Liver (tissue), 9 donors: ENCODE results near the gene KSR1. TPM values are rescaled to one million over a fixed set of nuclear protein-coding genes. Genes with fewer than 3 reads are reported as not detected.

Experiments used
- DNase-seq: peaks from one replicate; pipeline ENCODE4 v3.0.0-alpha.2; 2017; ENCODE audit warnings: low spot score
- H3K27ac ChIP-seq, 2 donors: one replicate each; pipeline ENCODE4 v1.7.0; 2013; ENCODE audit warnings: inconsistent platforms in 2 of 2, low read length in 2 of 2, control low read depth in 1 of 2, low read depth in 1 of 2, mild to moderate bottlenecking in 1 of 2
- H3K27me3 ChIP-seq, 4 donors: one replicate each; pipeline versions ENCODE4 v1.6.1 to v1.7.0; 2013; ENCODE audit warnings: low read length in 3 of 4, inconsistent platforms in 1 of 4, mild to moderate bottlenecking in 1 of 4, moderate library complexity in 1 of 4; ENCODE audit not compliant: control insufficient read depth in 4 of 4, insufficient read depth in 4 of 4
- H3K36me3 ChIP-seq, 4 donors: one replicate each; pipeline versions ENCODE4 v1.6.1 to v1.7.0; 2013; ENCODE audit warnings: low read length in 3 of 4, mild to moderate bottlenecking in 3 of 4, low read depth in 1 of 4, moderate library complexity in 1 of 4; ENCODE audit not compliant: control insufficient read depth in 4 of 4, insufficient read depth in 3 of 4
- H3K4me1 ChIP-seq, 4 donors: one replicate each; pipeline versions ENCODE4 v1.6.1 to v1.7.0; 2013; ENCODE audit warnings: low read length in 3 of 4, mild to moderate bottlenecking in 3 of 4, moderate library complexity in 1 of 4; ENCODE audit not compliant: control insufficient read depth in 4 of 4, insufficient read depth in 4 of 4
- H3K4me3 ChIP-seq, 3 donors: one replicate each; pipeline versions ENCODE4 v1.6.1 to v1.7.0; 2013; ENCODE audit warnings: low read length in 3 of 3, control low read depth in 1 of 3, low read depth in 1 of 3, mild to moderate bottlenecking in 1 of 3
- H3K9ac ChIP-seq, 2 donors: one replicate each; pipeline ENCODE4 v1.7.0; 2013; ENCODE audit warnings: low read length in 2 of 2, mild to moderate bottlenecking in 2 of 2, moderate library complexity in 2 of 2, control low read depth in 1 of 2, low read depth in 1 of 2
- H3K9me3 ChIP-seq, 4 donors: one replicate each; pipeline versions ENCODE4 v1.6.1 to v1.7.0; 2013; ENCODE audit warnings: low read length in 3 of 4; ENCODE audit not compliant: control insufficient read depth in 4 of 4
- ATF3 ChIP-seq: IDR thresholded peaks from 2 replicates; pipeline ENCODE4 v1.6.1; 2016; ENCODE audit warnings: antibody characterized with exemption
- EGR1 ChIP-seq, 2 donors: IDR thresholded peaks; 2 replicates each; pipeline ENCODE4 v1.6.1; 2016 to 2018; ENCODE audit warnings: antibody characterized with exemption in 2 of 2, low read depth in 2 of 2
- FOXA1 ChIP-seq: IDR thresholded peaks from 2 replicates; pipeline ENCODE4 v1.6.1; 2016; ENCODE audit warnings: antibody characterized with exemption
- FOXA2 ChIP-seq: IDR thresholded peaks from 2 replicates; pipeline ENCODE4 v1.6.1; 2016; ENCODE audit warnings: antibody characterized with exemption
- HNF4A ChIP-seq, 2 donors: conservative IDR thresholded peaks; 2 replicates each; pipeline ENCODE4 v1.6.1; 2016; ENCODE audit warnings: antibody characterized with exemption in 2 of 2, mild to moderate bottlenecking in 2 of 2
- HNF4G ChIP-seq: IDR thresholded peaks from 2 replicates; pipeline ENCODE4 v1.6.1; 2016; ENCODE audit warnings: antibody characterized with exemption
- JUND ChIP-seq, 2 donors: IDR thresholded peaks; 2 replicates each; pipeline ENCODE4 v1.6.1; 2016; ENCODE audit warnings: antibody characterized with exemption in 2 of 2
- MAX ChIP-seq: IDR thresholded peaks from 2 replicates; pipeline ENCODE4 v1.6.1; 2016; ENCODE audit warnings: antibody characterized with exemption
- NR2F2 ChIP-seq: IDR thresholded peaks from 2 replicates; pipeline ENCODE4 v1.6.1; 2016; ENCODE audit warnings: antibody characterized with exemption
- RAD21 ChIP-seq, 2 donors: IDR thresholded peaks; 2 replicates each; pipeline ENCODE4 v1.6.1; 2016; ENCODE audit warnings: antibody characterized with exemption in 2 of 2, mild to moderate bottlenecking in 2 of 2
- REST ChIP-seq: IDR thresholded peaks from 2 replicates; pipeline ENCODE4 v1.6.1; 2016; ENCODE audit warnings: antibody characterized with exemption, mild to moderate bottlenecking
- RXRA ChIP-seq, 2 donors: IDR thresholded peaks; 2 replicates each; pipeline ENCODE4 v1.6.1; 2017 to 2018; ENCODE audit warnings: antibody characterized with exemption in 2 of 2, mild to moderate bottlenecking in 1 of 2
- TAF1 ChIP-seq: conservative IDR thresholded peaks from 2 replicates; pipeline ENCODE4 v1.6.1; 2016; ENCODE audit warnings: antibody characterized with exemption, mild to moderate bottlenecking
- ZBTB33 ChIP-seq: IDR thresholded peaks from 2 replicates; pipeline ENCODE4 v1.6.1; 2016; ENCODE audit warnings: antibody characterized with exemption
- WGBS: extraction: QIAGEN DNeasy Blood & Tissue Kit; methylation state at CpG from one replicate; pipeline ENCODE4 v1.1.7; 2013; 5-methylcytosine and 5-hydroxymethylcytosine counted together
- polyA plus RNA-seq, 2 donors: library from polyadenylated mRNA; stranded (reverse) in 1 of 2; unstranded in 1 of 2; fragments of 200-250 nt in 1 of 2; fragments of >200 nt in 1 of 2; fragmentation: Nextera tagmentation in 1 of 2; extraction: Ambion mirVana in 1 of 2; gene quantifications; one replicate each; pipeline versions ENCODE4 v1.2.1 to v1.2.3, GENCODE V29; 2013 to 2015
- total RNA-seq, 2 donors: library from RNA; depleted of rRNA; stranded (reverse); fragments of >200 nt; gene quantifications; one replicate each; pipeline ENCODE4 v1.2.3, GENCODE V29; 2014
- TF ChIP-seq, protein P1 (sequence below): fragments of 150-350 bp; IDR thresholded peaks from 2 replicates; pipeline ENCODE4 v1.5.1; 2017; ENCODE audit warnings: improper control_type of control experiment, low read depth, low read length; ENCODE audit not compliant: missing input control
- donor health status: healthy.
- donor health status: healthy.
- donor health status: healthy.
- donor health status: healthy.
- donor health status: healthy.

Gene KSR1
- total and polyA plus RNA-seq, 4 donors, result 1.2 to 9.0 (median 4.1) TPM

DNA sequence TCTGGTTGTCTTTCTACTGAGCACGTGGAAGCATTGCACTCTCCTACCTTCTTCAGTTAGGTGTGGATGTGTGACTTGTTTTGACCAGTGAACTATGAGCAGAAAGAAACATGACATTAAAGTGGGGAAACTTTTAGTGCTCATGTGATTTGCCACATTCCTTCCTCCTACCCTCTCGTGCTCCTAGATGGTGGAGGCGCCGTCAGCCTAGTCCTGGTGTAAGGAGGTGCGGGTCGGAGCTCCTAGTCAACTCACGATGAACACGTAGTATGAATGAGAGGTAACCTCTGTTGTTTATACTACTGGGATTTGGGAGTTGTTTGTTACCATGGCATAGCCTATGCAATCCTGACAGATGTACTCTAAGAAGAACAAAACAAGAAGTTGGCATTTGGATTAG, 47.4 kb downstream of the KSR1 start:
- Histone ChIP-seq H3K9ac (no peak overlapping the region), H3K27ac (no peak overlapping the region), H3K36me3 (no peaks in the 10 kb centered on the region), H3K4me1 (no peaks in the 10 kb centered on the region), H3K4me3 (no peak overlapping the region), H3K9me3 (no peaks in the 10 kb centered on the region), H3K27me3 (no peaks in the 10 kb centered on the region)
- 96% methylated on average over 8 of the region's 8 CpGs for WGBS
- TF ChIP-seq FOXA1 (no peak), EGR1 (IDR thresholded peaks at IDR 0.05; ENCODE audit: low read depth in 2 of 2) (no peak), JUND (IDR thresholded peaks at IDR 0.05) (no peak), HNF4G (no peak), MAX (no peak)
- no peak for DNase-seq

- H3K27ac ChIP-seq, result no peak overlapping the region
- H3K9ac ChIP-seq, result no peak overlapping the region
- H3K36me3 ChIP-seq, result no peaks in the 10 kb centered on the region
- TF ChIP-seq ZBTB33, result no peak
- no peaks in the 10 kb centered on the region for H3K9me3 ChIP-seq
- no peaks in the 10 kb centered on the region for H3K4me1 ChIP-seq
- H3K27me3 ChIP-seq, result no peaks in the 10 kb centered on the region
- H3K4me3 ChIP-seq, result no peak overlapping the region
- DNase-seq, result no peak
- WGBS, result 74% methylated on average over 15 of the region's 15 CpGs
These were observed 48.1 kb downstream of the KSR1 start for GRCh38 chr17:27504188-27504995.

- DNase-seq, result no peak
- Histone ChIP-seq H3K27me3 (no peaks in the 10 kb centered on the region), H3K9ac (no peak overlapping the region), H3K4me1 (no peaks in the 10 kb centered on the region), H3K9me3 (no peaks in the 10 kb centered on the region), H3K36me3 (no peaks in the 10 kb centered on the region), H3K4me3 (no peak overlapping the region), H3K27ac (no peak overlapping the region)
- 87% methylated on average over 15 of the region's 15 CpGs for WGBS
- TF ChIP-seq, protein P1, sequence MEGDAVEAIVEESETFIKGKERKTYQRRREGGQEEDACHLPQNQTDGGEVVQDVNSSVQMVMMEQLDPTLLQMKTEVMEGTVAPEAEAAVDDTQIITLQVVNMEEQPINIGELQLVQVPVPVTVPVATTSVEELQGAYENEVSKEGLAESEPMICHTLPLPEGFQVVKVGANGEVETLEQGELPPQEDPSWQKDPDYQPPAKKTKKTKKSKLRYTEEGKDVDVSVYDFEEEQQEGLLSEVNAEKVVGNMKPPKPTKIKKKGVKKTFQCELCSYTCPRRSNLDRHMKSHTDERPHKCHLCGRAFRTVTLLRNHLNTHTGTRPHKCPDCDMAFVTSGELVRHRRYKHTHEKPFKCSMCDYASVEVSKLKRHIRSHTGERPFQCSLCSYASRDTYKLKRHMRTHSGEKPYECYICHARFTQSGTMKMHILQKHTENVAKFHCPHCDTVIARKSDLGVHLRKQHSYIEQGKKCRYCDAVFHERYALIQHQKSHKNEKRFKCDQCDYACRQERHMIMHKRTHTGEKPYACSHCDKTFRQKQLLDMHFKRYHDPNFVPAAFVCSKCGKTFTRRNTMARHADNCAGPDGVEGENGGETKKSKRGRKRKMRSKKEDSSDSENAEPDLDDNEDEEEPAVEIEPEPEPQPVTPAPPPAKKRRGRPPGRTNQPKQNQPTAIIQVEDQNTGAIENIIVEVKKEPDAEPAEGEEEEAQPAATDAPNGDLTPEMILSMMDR, result no peak
- TF ChIP-seq ATF3 (no peak), FOXA2 (no peak), JUND (IDR thresholded peaks at IDR 0.05) (no peak), RAD21 (IDR thresholded peaks at IDR 0.05) (no peak), MAX (no peak), REST (no peak), HNF4A (conservative IDR thresholded peaks at IDR 0.05) (no peak), ZBTB33 (no peak), TAF1 (no peak), NR2F2 (no peak), RXRA (IDR thresholded peaks at IDR 0.05) (no peak), HNF4G (no peak)
These were observed 50.3 kb downstream of the KSR1 start for GRCh38 chr17:27506348-27507218.
